PC-9 (cell line): ENCODE data around the gene C3orf52.

Experiments
- CTCF ChIP-seq: fragments of 200-600 bp; sonication (generic); conservative IDR thresholded peaks from 2 replicates; pipeline ENCODE4 v1.6.1; 2017; ENCODE audit warnings: mixed run types, antibody characterized with exemption, mild to moderate bottlenecking, moderate library complexity
- EZH2 ChIP-seq: fragments of 200-600 bp; sonication (generic); IDR thresholded peaks from 2 replicates; pipeline ENCODE4 v1.8.0; 2017; ENCODE audit warnings: antibody characterized with exemption, low read depth

GRCh38 chr3:112136046-112136445, 49.9 kb downstream of the C3orf52 start:
- no peak for TF ChIP-seq CTCF
- no peak for TF ChIP-seq EZH2
